ENCODE measurements around the gene SENP2.

The SENP2 gene

DNA sequence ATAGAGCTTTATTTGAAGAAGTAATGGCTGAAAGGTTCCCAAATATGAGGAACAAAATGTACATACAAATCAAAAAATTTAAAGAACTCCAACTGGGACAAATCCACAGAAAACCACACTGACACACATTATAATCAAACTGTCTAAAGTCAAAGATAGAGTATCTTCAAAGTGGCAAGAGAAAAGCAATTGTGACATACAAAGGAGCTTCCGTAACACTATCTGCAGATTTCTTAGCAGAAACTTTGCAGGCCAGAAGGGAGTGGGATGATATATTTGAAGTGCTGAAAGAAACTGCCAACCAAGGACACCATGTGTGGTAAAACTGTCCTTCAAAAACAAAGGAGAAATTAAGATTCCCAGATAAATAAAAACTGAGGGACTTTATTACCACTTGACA lies 91.9 kb downstream of the SENP2 start:
- DNase-seq (ENCODE audit: low read depth in 3 of 3) = no peak

DNA sequence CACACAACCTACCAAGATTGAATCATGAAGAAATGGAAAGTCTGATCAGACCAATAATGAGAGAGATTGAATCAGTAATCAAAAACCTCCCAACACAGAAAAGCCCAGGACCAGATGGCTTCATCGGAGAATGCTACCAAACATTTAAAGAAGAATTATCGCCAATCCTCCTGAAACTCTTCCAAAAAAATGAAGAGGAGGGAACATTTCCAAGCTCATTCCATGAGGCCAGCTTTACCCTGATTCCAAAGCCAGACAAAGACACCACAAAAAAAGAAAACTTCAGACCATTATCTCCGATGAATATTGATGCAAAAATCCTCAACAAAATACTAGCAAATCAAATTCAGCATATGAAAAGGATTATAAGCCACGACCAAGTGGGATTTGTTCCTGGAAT lies 94.1 kb downstream of the SENP2 start:
- no peak for DNase-seq (ENCODE audit: low read depth in 3 of 3)
